SH-SY5Y (cell line): ENCODE results near the gene MARK3.

Experiments
- GATA2 ChIP-seq: IDR thresholded peaks from 2 replicates; pipeline ENCODE4 v1.6.1; 2011; ENCODE audit warnings: mild to moderate bottlenecking, low read depth, low read length
- GATA3 ChIP-seq: IDR thresholded peaks from 2 replicates; pipeline ENCODE4 v1.6.1; 2011; ENCODE audit warnings: low read depth, mild to moderate bottlenecking, low read length, moderate library complexity

DNA sequence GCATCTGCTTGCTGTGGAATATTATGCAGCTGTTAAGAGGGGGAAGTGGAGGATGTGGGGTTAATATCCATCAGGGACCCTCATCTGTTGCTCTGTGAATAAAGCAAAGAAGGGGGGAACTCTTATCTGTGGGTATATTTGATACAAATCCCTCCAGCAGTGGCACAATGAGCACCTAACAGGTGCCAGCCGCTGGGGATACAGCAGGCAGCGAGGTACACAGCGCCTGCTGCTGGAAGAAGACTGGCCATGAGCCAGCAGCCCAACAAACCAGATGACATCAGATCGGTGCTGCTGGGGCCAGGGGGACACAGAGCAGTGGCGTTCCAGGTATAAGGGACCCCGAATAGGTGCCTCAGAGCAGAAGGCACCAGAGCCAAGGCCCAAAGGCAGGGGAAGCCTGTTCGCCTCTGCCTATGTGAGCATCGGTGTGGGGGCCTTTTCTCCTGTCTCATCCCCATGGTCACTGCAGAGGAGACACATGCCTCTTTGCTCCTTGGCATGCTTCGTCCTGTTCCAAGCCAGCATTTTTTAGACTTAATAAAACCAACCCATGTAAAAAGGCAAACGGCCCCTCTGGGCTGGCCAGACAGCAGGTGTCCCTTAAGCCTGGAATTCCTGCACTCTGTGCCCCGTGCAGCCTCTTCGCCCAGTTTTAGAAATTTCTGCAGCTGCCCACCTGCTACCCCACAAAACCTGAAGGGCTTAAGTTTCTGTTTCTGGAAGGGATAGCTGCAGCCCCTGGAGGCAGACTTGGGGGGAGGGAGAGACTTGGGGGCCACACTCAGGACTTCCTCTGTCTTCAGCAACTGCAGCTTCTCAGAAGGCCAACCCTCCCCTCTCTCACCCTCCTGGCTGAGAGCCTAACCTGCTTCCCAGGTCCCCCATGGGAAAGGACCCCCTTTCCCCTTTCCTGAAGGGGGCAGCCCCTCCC is 139.1 kb downstream of the MARK3 start:
- TF ChIP-seq GATA2 (no peak), GATA3 (no peak)
